Muscle of leg (tissue), 11 donors: Measurements from ENCODE around the gene HSPA6. TPM values are rescaled to one million over a fixed set of nuclear protein-coding genes. Genes with fewer than 3 reads are reported as not detected.
A peak's percentile ranks its signal among the peaks of the same experiment; 100 is the strongest.

Source experiments
- DNase-seq: peaks from one replicate; pipeline ENCODE4 v3.0.0; 2013
- H3K27ac ChIP-seq: one replicate; pipeline ENCODE4 v1.5.1; 2013; ENCODE audit warnings: mild to moderate bottlenecking, low read length, control low read depth
- H3K27me3 ChIP-seq: one replicate; pipeline ENCODE4 v1.6.1; 2013; ENCODE audit warnings: low read length; ENCODE audit not compliant: control insufficient read depth, insufficient read depth
- H3K36me3 ChIP-seq: one replicate; pipeline ENCODE4 v1.6.1; 2013; ENCODE audit warnings: low read length; ENCODE audit not compliant: control insufficient read depth, insufficient read depth
- H3K4me1 ChIP-seq: one replicate; pipeline ENCODE4 v1.6.1; 2013; ENCODE audit warnings: low read length; ENCODE audit not compliant: control insufficient read depth, insufficient read depth
- H3K4me3 ChIP-seq: one replicate; pipeline ENCODE4 v1.5.1; 2013; ENCODE audit warnings: low read length, control low read depth
- H3K9me3 ChIP-seq: replicated peaks from 2 replicates; pipeline ENCODE4 v1.6.1; 2013; ENCODE audit warnings: low read depth, low read length; ENCODE audit not compliant: control insufficient read depth
- WGBS: methylation state at CpG from one replicate; pipeline ENCODE4 v1.1.5; 2013; ENCODE audit warnings: missing lambda C conversion rate; ENCODE audit not compliant: insufficient coverage; 5-methylcytosine and 5-hydroxymethylcytosine counted together
- polyA plus RNA-seq, 8 donors: library from polyadenylated mRNA; unstranded; fragments of 120-200 nt; gene quantifications; one replicate each; pipeline versions ENCODE4 v1.2.1 to v1.2.3, GENCODE V29; 2013; ENCODE audit warnings: inconsistent platforms in 1 of 8, low replicate concordance in 1 of 8; ENCODE audit not compliant: insufficient read length in 8 of 8, insufficient read depth in 1 of 8
- total RNA-seq: library from RNA; stranded (reverse); fragments of 120-200 nt; gene quantifications from one replicate; pipeline ENCODE4 v1.2.4, GENCODE V29; 2013

Gene HSPA6
- total and polyA plus RNA-seq, 9 donors: 0.31 to 0.84 (median 0.58) TPM

- Histone ChIP-seq H3K36me3 (no peaks in the 10 kb centered on the region), H3K27me3 (peaks cover 25% of the 10 kb centered on the region)
Measured at GRCh38 chr1:161491472-161491871, 32.9 kb upstream of the HSPA6 start.

GRCh38 chr1:161492827-161493226 lies 31.5 kb upstream of the HSPA6 start:
- no peak overlapping the region for H3K27ac ChIP-seq
- DNase-seq: no peak
- H3K4me1 ChIP-seq: no peaks in the 10 kb centered on the region
- WGBS: no CpG with 5 or more reads among the region's 2 CpGs
- no peaks in the 10 kb centered on the region for H3K36me3 ChIP-seq
- peaks cover 22% of the 10 kb centered on the region for H3K27me3 ChIP-seq
- H3K9me3 ChIP-seq: no peaks in the 10 kb centered on the region
- no peak overlapping the region for H3K4me3 ChIP-seq

More at GRCh38 chr1:161491472-161491871, 32.9 kb upstream of the HSPA6 start:
- DNase-seq: no peak
- Histone ChIP-seq H3K4me1 (no peaks in the 10 kb centered on the region), H3K27ac (no peak overlapping the region), H3K9me3 (no peaks in the 10 kb centered on the region), H3K4me3 (no peak overlapping the region)
- 40% methylated on average over 4 of the region's 5 CpGs for WGBS

DNA sequence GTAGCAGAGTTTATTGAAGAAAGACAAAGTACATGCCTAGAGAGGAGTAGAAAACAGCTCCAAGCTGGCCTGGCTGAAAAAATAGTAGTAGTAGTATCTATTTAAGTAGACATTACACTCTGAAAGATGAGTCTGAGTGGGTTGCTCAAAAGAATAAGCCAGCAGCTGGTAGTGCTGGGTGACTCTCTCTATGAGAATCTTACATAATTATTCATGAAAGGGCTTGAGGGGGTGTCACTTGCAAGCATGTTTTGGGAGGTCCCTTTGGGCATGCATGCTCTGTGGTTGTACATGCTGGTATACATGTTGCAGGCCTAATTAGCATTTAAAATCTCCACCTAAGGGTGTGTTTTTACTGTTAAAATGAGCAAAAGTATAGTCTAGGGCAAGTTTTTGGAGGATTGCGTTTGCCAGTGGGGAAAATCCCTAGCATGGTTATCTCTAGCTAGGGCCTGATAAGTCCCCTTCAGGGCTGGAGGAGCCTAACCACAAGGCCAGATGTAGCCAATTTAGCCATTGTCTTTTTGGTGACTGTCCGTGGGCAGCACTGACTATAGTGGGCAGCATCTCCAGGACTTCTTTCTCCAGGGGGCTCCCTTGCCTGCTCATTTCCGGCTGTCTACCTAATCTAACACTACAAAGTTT lies 30.1 kb upstream of the HSPA6 start:
- peaks cover 17% of the 10 kb centered on the region for H3K27me3 ChIP-seq
- H3K36me3 ChIP-seq: no peaks in the 10 kb centered on the region
- no peak overlapping the region for H3K4me3 ChIP-seq
- 100% methylated on average over 1 of the region's 3 CpGs for WGBS
- no peaks in the 10 kb centered on the region for H3K9me3 ChIP-seq
- DNase-seq: no peak
- no peaks in the 10 kb centered on the region for H3K4me1 ChIP-seq
- no peak overlapping the region for H3K27ac ChIP-seq

- H3K9me3 ChIP-seq: no peaks in the 10 kb centered on the region
- no peak overlapping the region for H3K4me3 ChIP-seq
- H3K36me3 ChIP-seq: no peaks in the 10 kb centered on the region
- H3K4me1 ChIP-seq: no peaks in the 10 kb centered on the region
- no peak overlapping the region for H3K27ac ChIP-seq
- peaks cover 15% of the 10 kb centered on the region for H3K27me3 ChIP-seq
- no peak for DNase-seq
Measured at GRCh38 chr1:161495490-161495889, 28.9 kb upstream of the HSPA6 start.

DNA sequence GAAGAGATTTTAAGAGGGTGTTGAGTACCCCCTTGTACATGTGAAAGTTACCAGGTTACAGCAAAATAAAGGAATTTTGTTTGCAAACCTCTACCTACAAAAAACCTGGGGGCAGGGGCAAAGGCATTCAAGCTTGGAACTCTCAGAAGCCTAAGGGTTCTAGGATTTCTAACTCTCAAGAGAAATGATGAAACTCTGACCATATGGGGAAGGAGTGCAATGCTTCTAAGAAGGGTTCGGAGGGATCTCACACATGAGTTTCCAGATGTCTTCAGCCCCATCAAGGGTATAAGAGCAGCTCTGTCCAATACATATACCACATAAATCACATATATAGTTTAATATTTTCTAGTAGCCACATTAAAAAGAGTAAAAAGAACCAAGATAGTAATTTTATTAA lies 26.4 kb upstream of the HSPA6 start:
- Histone ChIP-seq H3K27ac (no peak overlapping the region), H3K36me3 (no peaks in the 10 kb centered on the region), H3K4me1 (no peaks in the 10 kb centered on the region), H3K27me3 (peaks cover 9% of the 10 kb centered on the region), H3K4me3 (no peak overlapping the region), H3K9me3 (no peaks in the 10 kb centered on the region)
- DNase-seq: no peak
- no CpG with 5 or more reads among the region's 1 CpG for WGBS

DNA sequence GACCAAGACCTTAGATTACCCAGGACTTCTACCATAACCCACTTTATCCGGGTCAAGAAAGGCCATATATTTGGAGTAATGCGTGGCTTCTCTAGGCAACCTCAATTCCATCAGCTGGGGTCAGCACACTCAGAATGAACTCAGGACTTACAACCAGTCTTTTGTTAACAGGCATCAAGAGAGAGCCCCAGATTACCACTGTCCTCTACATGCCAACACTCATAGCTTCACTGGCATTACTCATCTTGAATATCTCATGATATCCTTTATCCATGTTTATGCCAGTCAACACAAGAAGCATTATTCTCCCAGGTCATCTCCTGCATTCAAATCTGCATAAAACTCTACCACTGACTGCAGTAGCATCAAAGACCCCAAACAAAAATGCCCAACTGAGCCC lies 25.7 kb upstream of the HSPA6 start:
- Histone ChIP-seq H3K4me1 (no peaks in the 10 kb centered on the region), H3K36me3 (no peaks in the 10 kb centered on the region), H3K4me3 (no peak overlapping the region), H3K9me3 (no peaks in the 10 kb centered on the region), H3K27me3 (peaks cover 9% of the 10 kb centered on the region), H3K27ac (no peak overlapping the region)
- 100% methylated on average over 2 of the region's 2 CpGs for WGBS
- DNase-seq: no peak

- peak; percentile 76 for DNase-seq
- no peaks in the 10 kb centered on the region for H3K9me3 ChIP-seq
- H3K4me1 ChIP-seq: no peaks in the 10 kb centered on the region
- no peak overlapping the region for H3K27ac ChIP-seq
- WGBS: 56% methylated on average over 4 of the region's 8 CpGs
- peaks cover 7% of the 10 kb centered on the region for H3K27me3 ChIP-seq
- no peak overlapping the region for H3K4me3 ChIP-seq
- no peaks in the 10 kb centered on the region for H3K36me3 ChIP-seq
Measured at GRCh38 chr1:161499099-161500039, 25.0 kb upstream of the HSPA6 start.

- no CpG with 5 or more reads among the region's 1 CpG for WGBS
- H3K4me1 ChIP-seq: no peaks in the 10 kb centered on the region
- H3K27me3 ChIP-seq: peaks cover 11% of the 10 kb centered on the region
- H3K9me3 ChIP-seq: no peaks in the 10 kb centered on the region
- H3K27ac ChIP-seq: no peak overlapping the region
- no peaks in the 10 kb centered on the region for H3K36me3 ChIP-seq
- H3K4me3 ChIP-seq: no peak overlapping the region
- no peak for DNase-seq
Measured at GRCh38 chr1:161501234-161501633, 23.1 kb upstream of the HSPA6 start.

- H3K4me3 ChIP-seq: no peak overlapping the region
- WGBS: 72% methylated on average over 3 of the region's 4 CpGs
- H3K4me1 ChIP-seq: no peaks in the 10 kb centered on the region
- H3K36me3 ChIP-seq: no peaks in the 10 kb centered on the region
- DNase-seq: no peak
- H3K9me3 ChIP-seq: no peaks in the 10 kb centered on the region
- peaks cover 12% of the 10 kb centered on the region for H3K27me3 ChIP-seq
- no peak overlapping the region for H3K27ac ChIP-seq
Measured at GRCh38 chr1:161502181-161502580, 22.2 kb upstream of the HSPA6 start.

GRCh38 chr1:161502641-161503393 lies 21.5 kb upstream of the HSPA6 start:
- WGBS: no CpG with 5 or more reads among the region's 1 CpG
- no peak overlapping the region for H3K27ac ChIP-seq
- no peaks in the 10 kb centered on the region for H3K4me1 ChIP-seq
- no peak for DNase-seq
- H3K4me3 ChIP-seq: no peak overlapping the region
- H3K27me3 ChIP-seq: peaks cover 12% of the 10 kb centered on the region
- H3K36me3 ChIP-seq: no peaks in the 10 kb centered on the region
- no peaks in the 10 kb centered on the region for H3K9me3 ChIP-seq
